OCI-M1 (cell line): ENCODE results near the gene SLC6A12.

Experiments
- DNase-seq: peaks from one replicate; lab custom pipeline; 2025; lab: John Stamatoyannopoulos, UW

SLC6A12 gene

DNA sequence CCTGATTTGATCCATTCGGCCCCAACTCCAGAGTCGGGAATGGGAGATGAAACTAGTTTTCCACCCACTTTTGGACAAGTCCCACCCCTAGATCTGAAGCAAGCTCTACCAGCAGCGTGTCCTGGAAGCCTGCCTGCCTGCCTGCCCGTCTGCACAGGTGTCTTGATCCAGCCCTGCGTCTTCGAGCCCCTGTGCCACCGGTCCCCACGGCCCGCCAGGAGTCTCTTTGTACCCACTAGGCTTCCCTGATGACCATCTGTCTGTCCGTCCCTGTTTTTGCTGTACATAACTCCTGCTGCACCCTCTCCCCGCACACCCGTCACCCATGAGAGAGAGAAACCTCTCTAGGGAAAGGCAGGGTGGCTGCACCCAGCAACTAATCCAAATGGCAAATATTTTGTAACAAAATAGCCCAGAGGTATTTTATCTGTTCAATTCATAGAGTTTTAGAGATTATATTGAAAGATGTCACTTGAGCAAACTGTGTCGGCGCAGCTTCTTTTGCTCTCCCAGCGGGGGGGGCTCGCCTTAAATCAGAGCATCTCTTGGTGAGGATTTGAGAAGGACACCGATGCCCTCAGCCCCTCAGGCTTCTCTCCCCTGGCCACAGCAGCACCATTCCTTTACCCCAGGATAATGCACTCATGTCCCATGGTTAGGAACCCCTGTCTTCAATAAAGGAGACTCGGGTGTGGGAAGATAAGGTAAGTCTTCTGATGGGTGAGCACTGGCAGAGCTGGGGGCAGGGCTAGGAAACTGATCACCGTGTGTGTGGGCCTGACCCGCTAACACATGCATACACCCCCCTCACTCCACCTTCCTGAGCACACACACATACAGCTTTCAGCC, 35.8 kb downstream of the SLC6A12 start:
- no peak for DNase-seq

- DNase-seq = no peak
Observed at GRCh38 chr12:177336-177979, 36.5 kb downstream of the SLC6A12 start.

DNA sequence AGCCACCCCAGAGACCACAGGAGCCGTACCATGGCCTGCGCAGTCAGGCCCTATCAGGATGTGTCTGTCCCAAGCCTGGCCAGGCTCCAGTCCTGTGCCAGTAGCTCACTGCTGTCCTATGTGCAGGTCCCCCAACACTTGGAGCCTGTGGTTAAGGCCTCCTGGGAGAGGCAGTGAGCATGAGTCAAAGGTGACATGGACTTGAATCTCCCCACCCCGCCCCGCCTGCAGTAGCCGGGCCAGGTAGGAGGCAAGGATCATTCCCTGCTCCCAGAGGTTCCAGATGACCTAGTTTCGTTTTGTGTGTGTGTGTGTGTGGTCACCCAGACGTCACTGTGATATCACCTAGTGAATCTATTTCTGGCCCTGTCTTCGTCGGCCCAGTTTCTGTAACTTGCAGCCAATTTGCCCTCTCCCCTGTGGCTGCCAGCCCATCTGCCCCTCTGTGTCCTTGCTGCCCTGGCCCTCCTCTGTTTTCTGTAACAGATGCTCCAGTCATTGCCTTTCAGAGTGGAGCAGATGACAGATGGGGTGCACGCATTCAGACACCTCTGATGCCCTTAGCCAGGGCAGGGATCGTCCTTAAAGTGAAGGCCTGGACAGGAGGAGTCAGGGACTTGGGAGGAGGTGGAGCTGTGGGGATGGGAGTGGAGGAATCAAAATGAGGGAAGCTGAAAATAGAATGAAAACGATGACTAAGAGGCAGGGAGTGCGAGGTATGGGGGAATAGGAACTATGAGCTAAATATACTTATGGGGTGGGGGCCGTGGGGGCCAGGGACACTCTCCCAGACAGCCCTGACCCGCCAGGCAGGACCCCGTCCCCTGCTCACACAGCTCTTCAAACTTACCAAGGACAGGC, 37.4 kb downstream of the SLC6A12 start:
- DNase-seq = peak; percentile 52

DNA sequence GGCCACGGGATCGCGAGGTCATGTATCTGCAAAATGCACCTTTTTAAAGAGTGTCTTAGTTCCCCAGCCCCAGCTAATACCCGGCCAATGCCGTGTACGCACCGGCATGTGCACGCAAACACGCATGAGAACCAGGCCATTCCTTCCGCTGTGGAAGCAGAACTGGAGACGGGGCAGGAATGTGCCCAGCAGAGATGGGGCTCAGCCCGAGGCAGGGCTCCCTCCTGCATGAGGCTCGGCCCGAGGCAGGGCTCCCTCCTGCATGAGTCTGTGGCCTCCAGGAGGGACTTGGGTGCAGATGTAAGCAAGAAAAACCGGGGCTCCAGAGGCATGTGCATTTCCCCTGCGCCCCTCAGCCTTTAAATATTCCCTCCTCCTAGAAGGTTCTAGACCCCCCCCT, 38.2 kb downstream of the SLC6A12 start:
- no peak for DNase-seq

DNA sequence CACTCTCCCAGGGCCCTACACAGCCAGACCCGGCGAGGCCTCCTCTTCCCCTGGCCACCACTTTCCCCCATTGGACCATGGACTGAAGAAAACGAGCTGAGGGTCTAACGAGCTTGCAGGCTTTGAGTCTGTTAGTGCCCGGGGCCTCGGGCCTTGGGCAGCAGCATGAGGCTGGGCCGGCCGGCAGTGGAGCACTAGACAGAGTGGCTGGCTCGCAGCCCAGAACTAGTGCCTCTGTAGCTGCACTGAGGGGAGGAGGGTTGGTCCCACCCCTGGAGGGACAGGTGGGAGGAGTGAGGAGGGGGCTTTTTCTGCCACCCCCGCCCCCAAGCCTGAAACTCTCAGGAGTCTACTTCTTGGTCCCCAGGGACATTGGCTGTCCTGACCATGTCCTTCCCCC, 38.7 kb downstream of the SLC6A12 start:
- DNase-seq = no peak

- no peak for DNase-seq
Observed at GRCh38 chr12:174596-174995, 39.4 kb downstream of the SLC6A12 start.

DNA sequence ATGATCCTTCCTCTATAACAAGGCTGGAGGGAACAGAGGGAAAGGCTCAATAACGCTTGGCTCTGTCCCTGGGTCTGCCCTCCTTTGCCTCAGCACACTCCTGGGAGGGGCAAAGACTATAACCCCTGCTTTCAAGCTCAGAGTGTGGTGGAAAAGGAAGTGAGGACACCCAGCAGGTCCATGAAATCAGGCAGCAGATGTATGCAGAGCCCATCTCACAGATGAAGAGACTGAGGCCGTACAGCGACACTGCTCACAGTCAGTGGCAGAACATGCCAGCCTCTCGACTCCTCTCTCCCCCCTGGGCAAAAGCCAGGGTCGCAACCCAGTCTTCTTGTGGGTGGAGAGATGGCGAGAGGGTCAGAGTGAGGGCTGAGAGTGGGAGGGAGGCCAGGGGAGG, 39.8 kb downstream of the SLC6A12 start:
- DNase-seq = no peak

- peak; percentile 56 for DNase-seq
Observed at GRCh38 chr12:172732-173161, 41.2 kb downstream of the SLC6A12 start.

DNA sequence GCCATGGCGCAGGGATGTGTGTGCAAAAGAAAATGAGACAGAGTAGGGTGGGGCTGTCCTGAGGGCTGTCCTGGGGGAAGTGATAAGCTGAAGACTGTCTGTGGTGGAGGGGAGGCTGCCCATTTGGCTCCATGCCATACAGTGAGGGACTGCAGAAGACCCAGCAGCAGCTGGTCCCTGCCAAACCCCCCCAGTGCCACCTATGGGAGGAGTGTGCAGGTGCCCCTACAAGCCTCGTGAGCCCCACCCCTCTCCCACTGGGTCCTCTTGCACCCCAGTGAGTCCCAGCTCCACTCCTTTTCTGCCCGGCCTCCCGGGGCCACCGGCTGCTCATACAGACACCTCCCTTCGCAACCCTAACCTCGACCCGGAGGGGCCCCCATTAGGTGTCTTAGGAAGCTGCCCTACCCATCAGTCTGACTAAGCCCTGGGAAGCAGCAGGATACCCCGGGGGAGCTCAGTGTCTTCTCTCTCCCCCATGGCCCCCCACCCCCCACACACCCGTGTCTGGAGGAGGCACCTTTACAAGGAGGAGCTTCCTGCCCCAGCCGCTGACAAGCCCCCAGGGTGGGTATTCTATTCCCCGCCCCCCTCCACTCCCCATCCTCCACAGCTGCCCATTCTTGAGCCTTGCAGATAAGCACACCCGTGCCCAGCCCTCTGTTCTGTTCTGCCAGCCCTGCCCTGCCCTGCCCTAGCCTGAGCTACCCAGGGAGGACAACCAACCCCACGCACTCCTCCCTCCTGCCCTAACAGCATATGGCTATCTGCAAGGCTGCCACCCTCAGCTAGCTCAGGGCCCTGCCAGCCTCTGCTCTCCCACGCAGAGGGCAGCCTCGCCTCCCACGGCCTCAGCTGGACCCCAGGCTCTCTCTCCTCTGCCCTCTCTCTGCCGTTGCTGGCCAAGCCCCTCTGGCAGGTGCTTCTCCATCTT, 41.9 kb downstream of the SLC6A12 start:
- DNase-seq = peak; percentile 59

DNA sequence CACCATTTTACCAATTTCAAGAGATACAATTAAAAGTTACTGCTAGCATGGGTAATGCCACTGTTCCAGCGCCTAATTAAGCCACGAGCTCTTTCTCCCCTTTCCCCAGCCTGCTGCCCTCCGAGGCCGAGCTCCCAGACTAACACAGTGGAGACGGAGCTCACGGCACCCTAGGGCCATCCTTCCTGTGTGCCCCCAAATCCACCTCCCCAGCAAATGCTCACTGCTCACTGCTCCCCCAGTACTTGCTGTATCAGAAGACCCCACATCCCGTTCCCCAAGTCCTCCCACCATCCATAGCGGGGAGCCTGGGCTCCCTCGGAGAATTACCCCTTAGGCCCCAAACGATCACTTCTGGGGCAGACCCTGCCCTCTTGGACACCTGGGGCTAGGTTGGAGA, 42.7 kb downstream of the SLC6A12 start:
- DNase-seq = no peak

DNA sequence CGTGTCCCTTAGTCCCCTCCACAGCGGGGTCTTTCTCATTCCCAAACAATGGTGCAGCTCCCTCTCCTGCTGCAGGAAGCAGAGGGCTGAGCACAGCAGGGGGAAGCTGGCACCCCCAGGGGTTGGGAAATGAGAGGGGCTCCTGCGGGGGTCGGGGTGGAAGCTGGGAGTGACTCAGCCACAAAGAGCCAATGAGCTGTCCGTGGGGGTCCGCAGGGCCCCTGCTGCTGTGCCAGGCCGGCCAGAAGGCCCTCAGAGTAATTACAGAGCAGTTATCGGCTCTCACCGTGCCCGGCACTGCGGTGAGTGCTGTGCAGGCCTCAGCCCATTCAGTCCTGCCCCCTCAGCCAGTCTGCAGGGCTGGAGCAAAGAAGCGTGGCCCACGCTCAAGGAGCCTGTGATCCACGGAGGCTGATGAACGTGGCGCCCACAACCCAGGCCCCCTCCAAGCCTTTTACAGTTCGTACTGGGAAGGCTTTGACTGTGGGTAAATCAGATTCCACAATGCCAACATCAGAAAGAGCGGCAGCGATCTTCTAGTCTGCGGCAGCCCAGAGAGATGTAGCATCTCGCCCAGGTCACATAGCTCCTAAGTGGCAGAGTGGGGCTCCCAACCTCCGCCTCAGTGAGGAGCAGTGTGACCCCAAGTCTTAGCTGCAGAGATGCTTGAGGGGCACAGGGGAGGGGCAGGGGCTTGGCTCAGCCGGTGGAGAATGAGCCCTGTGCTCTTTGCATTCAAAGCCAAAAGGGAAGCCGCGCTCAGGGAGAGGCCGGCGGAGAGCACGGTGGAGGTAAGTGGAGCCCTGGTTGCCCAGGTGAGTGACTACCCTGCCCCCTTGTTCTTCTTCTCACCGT, 43.4 kb downstream of the SLC6A12 start:
- DNase-seq = no peak

- no peak for DNase-seq
Observed at GRCh38 chr12:169528-170370, 44.2 kb downstream of the SLC6A12 start.

DNA sequence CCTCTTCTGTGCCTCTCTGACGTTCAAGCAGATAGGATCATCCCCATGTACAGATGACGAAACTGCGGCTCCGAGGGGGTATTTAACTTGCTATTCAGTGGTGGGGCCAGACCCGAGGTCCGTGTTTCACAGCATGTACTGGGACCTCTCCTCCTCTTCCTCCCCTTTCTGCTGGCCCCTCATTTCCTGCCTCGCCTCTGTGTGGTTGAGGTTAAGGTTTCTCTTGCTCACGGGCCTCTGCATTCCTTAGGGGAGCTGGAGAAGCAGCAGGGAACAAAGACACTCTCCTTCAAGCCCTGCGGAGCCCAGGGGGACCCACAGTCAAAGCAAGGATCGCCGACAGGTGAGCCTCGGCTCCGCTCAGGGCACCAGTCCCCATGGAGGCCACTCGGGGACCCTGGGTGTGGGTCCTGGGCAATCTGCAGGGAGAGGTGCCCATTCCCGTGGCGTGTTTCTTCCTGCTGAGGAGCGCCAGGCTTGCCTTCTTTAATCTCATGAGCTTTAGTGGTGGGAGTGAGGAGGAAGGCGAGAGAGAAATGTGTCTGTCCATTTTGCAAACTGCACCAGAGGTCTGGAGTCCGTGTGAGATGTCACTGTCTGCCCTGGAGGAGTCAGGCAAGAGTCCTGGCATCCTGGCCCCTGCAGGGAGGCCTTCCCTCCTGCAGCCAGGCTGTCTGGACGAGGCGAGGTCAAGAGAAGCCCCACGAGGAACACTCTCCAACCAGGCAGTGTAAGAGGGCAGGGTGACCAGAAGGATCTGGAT, 45.0 kb downstream of the SLC6A12 start:
- no peak for DNase-seq

DNA sequence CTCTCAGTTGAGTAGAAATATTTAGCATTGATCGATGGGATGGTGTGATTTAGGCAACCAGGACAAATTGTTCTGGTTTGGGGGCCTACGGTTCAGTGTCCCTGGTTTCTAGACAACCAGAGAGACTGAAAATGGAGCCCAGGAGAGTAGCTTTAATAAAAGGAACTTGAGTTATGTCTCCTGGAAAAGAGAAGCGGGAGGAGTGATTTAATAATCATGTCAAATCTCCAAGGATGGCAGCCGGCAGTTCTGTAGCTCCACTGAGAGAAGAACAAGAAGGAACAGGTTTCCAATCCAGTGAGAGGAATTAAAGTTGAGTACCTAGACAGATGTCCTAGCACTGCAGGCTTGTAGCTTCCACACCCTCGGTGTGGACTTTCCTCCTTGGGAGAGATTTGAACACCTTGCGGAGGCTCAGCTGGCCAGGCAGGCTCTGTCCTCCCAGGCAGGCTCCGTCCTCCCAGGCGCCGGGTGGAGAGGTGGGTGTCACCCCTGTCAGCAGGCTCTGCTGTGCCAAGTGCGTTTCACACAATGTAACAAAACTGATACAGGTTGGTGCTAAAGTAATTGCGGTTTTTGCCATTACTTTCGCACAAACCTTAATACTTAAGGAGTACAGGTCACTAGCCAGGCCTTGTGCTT, 45.9 kb downstream of the SLC6A12 start:
- no peak for DNase-seq

DNA sequence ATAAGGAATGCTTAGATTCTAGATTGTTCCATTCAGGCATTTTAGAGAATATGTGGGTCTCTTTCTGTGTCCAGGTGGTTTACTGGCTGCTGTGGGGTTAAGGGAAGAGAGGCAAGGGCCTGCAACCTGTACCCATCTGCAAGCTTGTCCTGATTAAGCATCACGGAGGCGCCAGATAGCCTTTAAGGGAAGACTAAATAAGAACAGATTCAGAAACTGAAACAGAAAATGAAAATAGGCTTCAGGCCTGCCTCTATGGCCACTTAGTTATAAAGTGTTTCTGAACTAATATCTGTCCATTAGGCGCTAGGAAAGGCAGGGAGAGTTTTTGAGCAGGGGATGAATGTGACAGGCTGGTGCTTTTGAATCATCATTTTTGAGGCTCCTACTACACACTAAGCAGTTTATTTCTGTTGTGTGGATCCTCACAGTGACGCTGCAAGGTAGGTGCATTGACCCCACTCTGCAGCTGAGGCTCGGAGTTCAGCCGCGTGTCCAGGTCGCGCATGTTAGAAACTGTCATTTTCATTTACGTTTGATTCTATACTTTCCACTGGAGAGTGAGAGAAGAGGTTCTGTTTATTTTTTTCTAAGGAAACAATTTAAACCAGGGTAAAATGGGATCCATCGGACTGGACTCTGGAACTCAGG, 47.4 kb downstream of the SLC6A12 start:
- DNase-seq = no peak

DNA sequence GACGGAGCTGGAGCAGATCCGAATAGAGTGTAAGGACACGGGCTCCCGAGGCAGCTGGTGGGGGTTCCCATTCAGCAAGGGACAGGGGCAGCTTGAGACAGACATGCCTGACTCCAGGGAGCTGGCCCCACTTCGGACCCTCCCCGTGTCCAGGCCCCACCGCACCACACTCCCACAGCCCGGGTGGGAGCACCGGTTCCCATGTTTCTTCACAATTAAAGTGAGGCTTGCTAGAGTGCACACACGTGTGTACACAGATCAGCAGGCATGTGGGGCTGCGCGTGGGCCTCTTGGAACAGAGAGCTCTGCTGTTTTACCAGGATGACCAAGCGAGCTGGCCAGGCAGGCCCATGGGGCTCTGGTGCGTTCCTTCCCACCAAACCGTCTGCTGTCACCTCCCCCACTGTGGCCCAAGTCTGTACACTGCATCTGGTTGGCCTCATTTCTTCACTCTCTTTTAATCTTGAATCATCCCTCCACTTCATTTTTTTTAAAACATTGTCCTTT, 48.0 kb downstream of the SLC6A12 start:
- DNase-seq = no peak

DNA sequence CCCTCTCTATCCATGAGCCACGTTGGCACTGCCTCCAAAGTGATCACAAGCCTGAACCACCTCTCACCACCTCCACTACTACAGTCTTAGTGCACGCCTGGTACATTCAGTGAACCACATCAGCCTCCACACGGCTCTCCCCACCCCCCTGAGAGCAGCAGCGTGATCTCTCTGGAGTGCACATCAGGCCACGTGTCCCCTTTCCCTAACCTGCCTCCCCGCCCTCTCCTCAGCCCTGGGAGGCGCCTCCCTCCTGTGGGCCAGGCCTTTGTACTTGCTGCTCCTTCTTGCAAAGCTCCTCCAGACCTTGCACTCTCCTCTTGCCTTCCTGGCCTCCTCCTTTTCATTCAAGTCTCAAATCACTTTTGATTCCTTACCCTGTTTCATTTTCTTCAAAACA, 49.8 kb downstream of the SLC6A12 start:
- no peak for DNase-seq
